Measurements from ENCODE around the gene GUSB.
"Not testable (repeated sequence)": the region's sequence is repeated elsewhere in the genome, so short reads cannot be mapped to it uniquely, and the experiment has no call there.

Gene GUSB

DNA sequence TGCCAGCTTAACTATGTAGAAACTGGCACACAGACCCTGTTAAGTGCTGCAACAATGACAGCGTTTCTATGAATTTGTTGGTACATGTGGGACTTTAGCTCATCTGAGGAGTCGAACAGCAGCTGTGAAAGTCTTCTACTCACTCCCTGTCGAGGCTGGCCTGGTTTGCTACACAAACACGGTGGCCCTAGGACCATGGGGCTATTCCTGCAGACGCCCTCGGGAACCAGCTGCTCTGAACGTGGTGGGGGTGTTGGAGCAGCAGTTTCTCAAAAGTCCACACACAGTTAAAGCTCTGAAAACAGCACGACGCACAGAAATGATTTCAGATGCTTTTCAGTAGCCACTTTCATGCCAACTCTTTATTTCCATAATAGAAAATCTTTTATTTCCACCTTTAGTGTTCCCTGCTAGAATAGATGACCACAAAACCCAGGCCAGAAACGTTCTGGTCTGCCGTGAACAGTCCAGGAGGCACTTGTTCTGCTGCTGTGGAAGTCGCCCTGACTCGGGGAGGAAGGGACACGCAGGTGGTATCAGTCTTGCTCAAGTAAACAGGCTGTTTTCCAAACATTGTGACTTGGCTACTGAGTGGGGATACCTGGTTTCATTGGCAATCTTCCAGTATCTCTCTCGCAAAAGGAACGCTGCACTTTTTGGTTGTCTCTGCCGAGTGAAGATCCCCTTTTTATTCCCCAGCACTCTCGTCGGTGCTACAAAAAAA is 21.5 kb downstream of the GUSB start:
- no peak for DNase-seq (ENCODE audit: low read depth in 2 of 2)
- no peak overlapping the region for H3K4me3 ChIP-seq (replicated peaks in 1 of 2; ENCODE audit: low read depth in 2 of 2, low read length in 2 of 2)
- TF ChIP-seq, protein P1, sequence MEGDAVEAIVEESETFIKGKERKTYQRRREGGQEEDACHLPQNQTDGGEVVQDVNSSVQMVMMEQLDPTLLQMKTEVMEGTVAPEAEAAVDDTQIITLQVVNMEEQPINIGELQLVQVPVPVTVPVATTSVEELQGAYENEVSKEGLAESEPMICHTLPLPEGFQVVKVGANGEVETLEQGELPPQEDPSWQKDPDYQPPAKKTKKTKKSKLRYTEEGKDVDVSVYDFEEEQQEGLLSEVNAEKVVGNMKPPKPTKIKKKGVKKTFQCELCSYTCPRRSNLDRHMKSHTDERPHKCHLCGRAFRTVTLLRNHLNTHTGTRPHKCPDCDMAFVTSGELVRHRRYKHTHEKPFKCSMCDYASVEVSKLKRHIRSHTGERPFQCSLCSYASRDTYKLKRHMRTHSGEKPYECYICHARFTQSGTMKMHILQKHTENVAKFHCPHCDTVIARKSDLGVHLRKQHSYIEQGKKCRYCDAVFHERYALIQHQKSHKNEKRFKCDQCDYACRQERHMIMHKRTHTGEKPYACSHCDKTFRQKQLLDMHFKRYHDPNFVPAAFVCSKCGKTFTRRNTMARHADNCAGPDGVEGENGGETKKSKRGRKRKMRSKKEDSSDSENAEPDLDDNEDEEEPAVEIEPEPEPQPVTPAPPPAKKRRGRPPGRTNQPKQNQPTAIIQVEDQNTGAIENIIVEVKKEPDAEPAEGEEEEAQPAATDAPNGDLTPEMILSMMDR (IDR thresholded peaks at IDR 0.05; ENCODE audit: low read depth, low read length), result no peak

GRCh38 chr7:65955718-65956117 is 26.3 kb downstream of the GUSB start:
- no peak for DNase-seq (ENCODE audit: low read depth in 2 of 2)
- TF ChIP-seq, protein P1 (IDR thresholded peaks at IDR 0.05; ENCODE audit: low read depth, low read length), result no peak
- no peak overlapping the region for H3K4me3 ChIP-seq (replicated peaks in 1 of 2; ENCODE audit: low read depth in 2 of 2, low read length in 2 of 2)

DNA sequence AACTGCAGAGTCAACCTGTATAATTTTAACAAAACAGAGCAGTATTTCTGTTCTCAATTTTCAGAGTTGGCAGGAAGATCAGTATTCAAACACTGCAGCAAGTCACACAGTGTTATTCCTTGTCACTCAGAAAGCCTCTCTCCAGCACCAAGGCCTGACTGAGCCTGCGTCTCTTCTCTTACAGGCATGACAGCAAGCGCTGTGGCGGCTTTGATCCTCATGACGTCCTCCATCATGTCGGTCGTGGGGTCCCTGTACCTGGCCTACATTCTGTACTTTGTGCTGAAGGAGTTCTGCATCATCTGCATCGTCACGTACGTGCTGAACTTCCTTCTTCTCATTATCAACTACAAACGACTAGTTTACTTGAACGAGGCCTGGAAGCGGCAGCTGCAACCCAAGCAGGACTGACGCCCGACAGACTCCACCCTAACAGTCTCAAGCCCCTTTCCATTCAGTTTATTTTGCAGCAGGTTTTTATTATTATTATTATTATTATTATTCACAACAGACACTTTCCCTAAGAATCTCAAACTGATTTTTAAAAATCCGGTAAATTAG is 28.0 kb downstream of the GUSB start:
- H3K4me3 ChIP-seq (replicated peaks in 1 of 2; ENCODE audit: low read depth in 2 of 2, low read length in 2 of 2), result no peak overlapping the region
- TF ChIP-seq, protein P1 (IDR thresholded peaks at IDR 0.05; ENCODE audit: low read depth, low read length), result no peak
- DNase-seq (ENCODE audit: low read depth in 2 of 2), result no peak

- DNase-seq (ENCODE audit: low read depth in 2 of 2), result no peak
- no peak overlapping the region for H3K4me3 ChIP-seq (replicated peaks in 1 of 2; ENCODE audit: low read depth in 2 of 2, low read length in 2 of 2)
- TF ChIP-seq, protein P1 (IDR thresholded peaks at IDR 0.05; ENCODE audit: low read depth, low read length), result no peak
Measured at GRCh38 chr7:65953001-65953720, 28.9 kb downstream of the GUSB start.

- DNase-seq (ENCODE audit: low read depth in 2 of 2), result peak; percentile 12 to 34
- TF ChIP-seq, protein P1 (IDR thresholded peaks at IDR 0.05; ENCODE audit: low read depth, low read length), result no peak
- H3K4me3 ChIP-seq (replicated peaks in 1 of 2; ENCODE audit: low read depth in 2 of 2, low read length in 2 of 2), result no peak overlapping the region
Measured at GRCh38 chr7:65951837-65952578, 30.0 kb downstream of the GUSB start.

- DNase-seq (ENCODE audit: low read depth in 2 of 2), result peak; percentile 69 to 87
- no peak overlapping the region for H3K4me3 ChIP-seq (replicated peaks in 1 of 2; ENCODE audit: low read depth in 2 of 2, low read length in 2 of 2)
- TF ChIP-seq, protein P1 (IDR thresholded peaks at IDR 0.05; ENCODE audit: low read depth, low read length), result no peak
Measured at GRCh38 chr7:65946904-65947303, 35.1 kb downstream of the GUSB start.

DNA sequence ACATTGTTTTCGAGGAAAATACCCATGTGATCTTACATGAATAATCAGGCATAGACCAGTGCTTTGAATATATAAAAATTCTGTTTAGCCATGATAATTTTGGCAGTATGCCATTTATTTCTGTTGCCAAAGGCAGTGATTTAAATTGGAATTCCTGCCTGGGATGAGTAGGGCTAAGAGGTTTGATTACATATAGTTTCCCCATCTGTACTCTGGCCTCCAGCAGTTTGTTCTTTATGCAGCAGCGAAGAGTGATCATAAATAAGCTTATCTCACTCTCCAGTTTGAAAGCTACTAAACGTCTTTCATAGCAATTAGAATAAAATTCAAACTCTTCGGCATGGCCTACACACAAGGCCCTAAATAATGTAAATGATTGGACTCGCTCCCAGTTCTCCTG is 36.2 kb downstream of the GUSB start:
- not testable (repeated sequence) for H3K4me3 ChIP-seq (replicated peaks in 1 of 2; ENCODE audit: low read depth in 2 of 2, low read length in 2 of 2)

More for the DNA sequence above, 36.2 kb downstream of the GUSB start:
- not testable (repeated sequence) for DNase-seq (ENCODE audit: low read depth in 2 of 2)
